Kidney (tissue), 14 donors: ENCODE measurements around the gene ARFRP1. TPM values are rescaled to one million over a fixed set of nuclear protein-coding genes. Genes with fewer than 3 reads are reported as not detected.
"Not testable (repeated sequence)": the region's sequence is repeated elsewhere in the genome, so short reads cannot be mapped to it uniquely, and the experiment has no call there.

ENCODE experiments used
- DNase-seq, 5 donors: peaks; one replicate each; pipeline ENCODE4 v3.0.0-alpha.2; 2013 to 2020
- FAIRE-seq: peaks from 2 replicates; lab custom pipeline; 2012; peaks lifted over from hg19 to GRCh38; lab: Jason Lieb, UNC
- H3K27ac ChIP-seq, 2 donors: one replicate each; pipeline ENCODE4 v1.7.0; 2013; ENCODE audit warnings: low read depth in 2 of 2, low read length in 2 of 2, inconsistent platforms in 1 of 2
- H3K27me3 ChIP-seq: one replicate; pipeline ENCODE4 v1.7.1; 2013; ENCODE audit warnings: low read length, inconsistent platforms; ENCODE audit not compliant: control insufficient read depth, insufficient read depth
- H3K36me3 ChIP-seq, 3 donors: one replicate each; pipeline versions ENCODE4 v1.7.0 to v1.7.1; 2013; ENCODE audit warnings: low read length in 3 of 3, control low read depth in 1 of 3, inconsistent platforms in 1 of 3; ENCODE audit not compliant: insufficient read depth in 3 of 3, control insufficient read depth in 2 of 3
- H3K4me1 ChIP-seq, 3 donors: one replicate each; pipeline versions ENCODE4 v1.7.0 to v1.7.1; 2013; ENCODE audit warnings: low read length in 3 of 3, inconsistent platforms in 1 of 3, low read depth in 1 of 3; ENCODE audit not compliant: control insufficient read depth in 2 of 3, insufficient read depth in 2 of 3
- H3K4me3 ChIP-seq, 3 donors: one replicate each; pipeline versions ENCODE4 v1.7.0 to v1.8.1; 2013; ENCODE audit warnings: low read length in 3 of 3, control low read depth in 1 of 3, inconsistent platforms in 1 of 3
- H3K9ac ChIP-seq, 3 donors: one replicate each; pipeline versions ENCODE4 v1.7.0 to v1.7.1; 2013; ENCODE audit warnings: low read length in 3 of 3, control low read depth in 1 of 3, inconsistent platforms in 1 of 3
- H3K9me3 ChIP-seq, 3 donors: one replicate each; pipeline versions ENCODE4 v1.7.0 to v1.7.1; 2013; ENCODE audit warnings: low read length in 3 of 3, control low read depth in 1 of 3, inconsistent platforms in 1 of 3; ENCODE audit not compliant: control insufficient read depth in 2 of 3, insufficient read depth in 1 of 3
- intact Hi-C: fragments of 100-400 bp; cut with DNase I; formaldehyde crosslinking; loops from one replicate; pipeline ENCODE4 v1.11.1; 2022
- polyA plus RNA-seq: library from polyadenylated mRNA; stranded (reverse); fragments of 350-450 nt; fragmentation: Illumina TruSeq; extraction: RNeasy Lipid Tissue Mini Kit (QIAGEN cat#74804); gene quantifications from one replicate; pipeline ENCODE4 v1.2.3, GENCODE V29; 2014; ENCODE audit warnings: low read depth, low replicate concordance; ENCODE audit not compliant: insufficient read depth
- total RNA-seq: library from RNA; stranded (reverse); fragmentation: NEBNext Ultra II Directional; extraction: Animal tissue kit (Norgen Biotek cat#: 25700); gene quantifications from one replicate; pipeline ENCODE4 v1.2.1, GENCODE V29; 2021
- TF ChIP-seq, protein P1 (sequence below): IDR thresholded peaks from 3 replicates; pipeline ENCODE4 v1.5.1; 2012; ENCODE audit warnings: mild to moderate bottlenecking, moderate library complexity, borderline replicate concordance; ENCODE audit not compliant: insufficient read depth; ENCODE audit errors: extremely low read depth
- donor health status: control.
- donor health status: control.
- donor health status: control.
- donor health status: control.
- donor health status: control.
- donor health status: DM: yes; HTN: yes; CAD: no.
- donor health status: Normal renal cell carcinoma (clear cell type).

Gene ARFRP1
- total and polyA plus RNA-seq, 2 donors from 2014 or later = 60.6 to 71.2 TPM

DNA sequence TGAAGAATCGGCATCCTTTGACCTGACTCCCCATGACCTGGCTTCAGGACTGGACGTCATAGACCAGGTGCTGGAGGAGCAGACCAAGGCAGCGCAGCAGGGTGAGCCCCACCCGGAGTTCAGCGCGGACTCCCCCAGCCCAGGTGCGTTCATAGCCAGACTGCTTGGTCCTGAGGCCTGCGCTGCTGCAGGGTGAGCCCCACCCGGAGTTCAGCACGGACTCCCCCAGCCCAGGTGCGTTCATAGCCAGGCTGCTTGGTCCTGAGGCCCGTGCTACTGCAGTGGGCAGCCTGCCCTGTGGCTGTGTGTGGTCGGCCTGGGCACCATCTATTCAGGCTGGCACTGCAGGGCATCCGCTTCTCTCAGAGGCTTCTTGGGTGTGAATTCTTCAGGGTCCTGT is 33.8 kb downstream of the ARFRP1 start:
- TF ChIP-seq, protein P1, sequence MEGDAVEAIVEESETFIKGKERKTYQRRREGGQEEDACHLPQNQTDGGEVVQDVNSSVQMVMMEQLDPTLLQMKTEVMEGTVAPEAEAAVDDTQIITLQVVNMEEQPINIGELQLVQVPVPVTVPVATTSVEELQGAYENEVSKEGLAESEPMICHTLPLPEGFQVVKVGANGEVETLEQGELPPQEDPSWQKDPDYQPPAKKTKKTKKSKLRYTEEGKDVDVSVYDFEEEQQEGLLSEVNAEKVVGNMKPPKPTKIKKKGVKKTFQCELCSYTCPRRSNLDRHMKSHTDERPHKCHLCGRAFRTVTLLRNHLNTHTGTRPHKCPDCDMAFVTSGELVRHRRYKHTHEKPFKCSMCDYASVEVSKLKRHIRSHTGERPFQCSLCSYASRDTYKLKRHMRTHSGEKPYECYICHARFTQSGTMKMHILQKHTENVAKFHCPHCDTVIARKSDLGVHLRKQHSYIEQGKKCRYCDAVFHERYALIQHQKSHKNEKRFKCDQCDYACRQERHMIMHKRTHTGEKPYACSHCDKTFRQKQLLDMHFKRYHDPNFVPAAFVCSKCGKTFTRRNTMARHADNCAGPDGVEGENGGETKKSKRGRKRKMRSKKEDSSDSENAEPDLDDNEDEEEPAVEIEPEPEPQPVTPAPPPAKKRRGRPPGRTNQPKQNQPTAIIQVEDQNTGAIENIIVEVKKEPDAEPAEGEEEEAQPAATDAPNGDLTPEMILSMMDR = no peak
- Histone ChIP-seq H3K27ac (no peak overlapping the region), H3K36me3 (peaks cover 0 to 6% (median 0%) of the 10 kb centered on the region in 3 donors), H3K9me3 (no peaks in the 10 kb centered on the region), H3K9ac (no peak overlapping the region), H3K4me1 (no peaks in the 10 kb centered on the region), H3K27me3 (no peaks in the 10 kb centered on the region), H3K4me3 (no peak overlapping the region)
- DNase-seq (no peak), FAIRE-seq (no peak)
- intact Hi-C loops = no loop called here

DNA sequence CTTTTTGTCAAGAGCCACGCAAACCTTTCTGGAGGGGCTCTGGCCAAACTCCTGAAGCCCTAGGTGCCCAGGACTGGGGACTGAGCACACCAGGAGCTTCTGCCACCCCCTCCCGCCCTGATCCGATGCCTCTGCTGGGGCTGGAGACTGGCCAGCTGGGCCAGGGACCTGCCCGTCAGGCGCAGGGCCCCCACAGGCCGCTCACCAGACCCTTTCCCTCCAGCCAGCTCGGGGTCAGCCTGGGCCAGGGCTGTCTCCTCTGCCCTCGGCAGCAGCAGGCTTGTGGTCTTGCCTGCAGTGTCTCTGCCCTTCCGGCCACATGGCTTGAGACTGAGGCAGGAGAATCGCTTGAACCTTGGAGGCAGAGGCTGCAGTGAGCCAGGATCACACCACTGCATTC is 35.1 kb downstream of the ARFRP1 start:
- Histone ChIP-seq H3K27ac (no peak overlapping the region), H3K4me3 (no peak overlapping the region), H3K27me3 (no peaks in the 10 kb centered on the region), H3K4me1 (no peaks in the 10 kb centered on the region), H3K9ac (no peak overlapping the region), H3K9me3 (no peaks in the 10 kb centered on the region), H3K36me3 (peaks cover 0 to 6% (median 3%) of the 10 kb centered on the region in 3 donors)
- intact Hi-C loops = no loop called here
- DNase-seq (no peak), FAIRE-seq (no peak)
- TF ChIP-seq, protein P1 = no peak

DNA sequence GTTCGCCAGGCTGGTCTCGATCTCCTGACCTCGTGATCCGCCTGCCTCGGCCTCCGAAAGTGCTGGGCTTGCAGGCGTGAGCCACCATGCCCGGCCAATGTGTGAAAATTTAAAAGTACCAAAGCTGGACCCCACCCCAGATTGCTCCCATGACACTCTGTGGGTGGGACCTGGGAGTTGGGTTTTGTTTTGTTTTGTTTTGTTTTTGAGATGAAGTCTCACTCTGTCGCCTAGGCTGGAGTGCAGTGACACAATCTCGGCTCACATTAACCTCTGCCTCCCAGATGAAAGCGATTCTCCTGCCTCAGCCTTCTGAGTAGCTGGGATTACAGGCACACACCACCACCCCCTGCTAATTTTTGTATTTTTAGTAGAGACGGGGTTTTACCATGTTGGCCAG is 36.1 kb downstream of the ARFRP1 start:
- intact Hi-C loops, FAIRE-seq, H3K9me3 ChIP-seq, H3K27me3 ChIP-seq, H3K27ac ChIP-seq, H3K4me1 ChIP-seq, DNase-seq, H3K9ac ChIP-seq, H3K4me3 ChIP-seq: not testable (repeated sequence)
- H3K36me3 ChIP-seq = peaks cover 0 to 10% (median 7%) of the 10 kb centered on the region in 3 donors

DNA sequence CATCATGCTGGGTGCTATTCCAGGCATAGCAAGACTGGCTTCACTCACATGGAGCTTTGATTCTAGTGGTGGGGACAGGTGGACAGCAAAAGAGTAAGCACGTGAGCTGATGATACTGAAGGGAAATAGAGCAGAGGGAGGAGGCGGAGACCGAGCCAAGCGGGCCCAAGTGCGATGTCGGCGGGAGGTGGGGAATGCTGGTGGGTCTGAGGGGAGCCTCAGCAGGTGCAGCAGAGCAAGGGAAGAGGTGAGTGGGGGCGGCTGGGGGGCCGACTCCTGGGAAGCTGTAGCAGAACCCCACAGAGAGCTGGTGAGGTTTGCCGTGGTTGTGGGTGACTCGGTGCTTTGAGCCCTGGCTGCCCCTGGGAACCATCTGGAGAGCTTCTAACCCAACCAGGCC is 39.4 kb downstream of the ARFRP1 start:
- FAIRE-seq (no peak), DNase-seq (no peak)
- Histone ChIP-seq H3K4me1 (no peaks in the 10 kb centered on the region), H3K4me3 (no peak overlapping the region), H3K36me3 (peaks cover 0 to 11% (median 4%) of the 10 kb centered on the region in 3 donors), H3K27me3 (no peaks in the 10 kb centered on the region), H3K9me3 (no peaks in the 10 kb centered on the region), H3K9ac (no peak overlapping the region), H3K27ac (no peak overlapping the region)
- intact Hi-C loops = no loop called here
- TF ChIP-seq, protein P1 = no peak
